ENCODE data around the gene CIB4. TPM values are rescaled to one million over a fixed set of nuclear protein-coding genes. Genes with fewer than 3 reads are reported as not detected.

Gene CIB4
- total and polyA plus RNA-seq, 2 of the 4 experiments (the other 2 are of a cell fraction), result not detected

- in situ Hi-C loops (cut with MboI; ENCODE audit: low sequenced_read_pairs) (no loop called here), intact Hi-C loops (cut with micrococcal nuclease) (loop anchor here (5.0 to 10.0 kb wide), 2 partner anchors 335 to 407 kb away; no protein-coding TSS in a partner anchor), dilution Hi-C loops (cut with HindIII; ENCODE audit: low sequenced_read_pairs, unreplicated experiment) (no loop called here)
- Histone ChIP-seq H3K23ac (ENCODE audit: low read depth, low read length) (no peak overlapping the region), H4K91ac (ENCODE audit: insufficient read depth, low read depth, low read length) (no peak overlapping the region), H3K9ac (ENCODE audit: low read depth, low read length) (no peak overlapping the region), H3K9me3 (ENCODE audit: control insufficient read depth, insufficient read depth, low read length) (no peaks in the 10 kb centered on the region), H3K14ac (replicated peaks; ENCODE audit: low read depth, low read length) (no peak overlapping the region), H3K4ac (ENCODE audit: low read depth, low read length) (no peak overlapping the region), H4K5ac (ENCODE audit: low read depth, low read length) (no peak overlapping the region), H3K4me3 (ENCODE audit: insufficient read depth, low read depth, low read length) (no peak overlapping the region), H3K27me3 (ENCODE audit: control insufficient read depth, insufficient read depth, low read length) (peaks cover 77% of the 10 kb centered on the region), H2BK15ac (ENCODE audit: low read depth, low read length) (no peak overlapping the region), H2AK5ac (ENCODE audit: low read depth, low read length) (no peak overlapping the region), H2AFZ (replicated peaks; ENCODE audit: low read length, poor library complexity) (no peak overlapping the region), H3K4me1 (ENCODE audit: control insufficient read depth, insufficient read depth, low read length) (peaks cover 2% of the 10 kb centered on the region; the same call in 1 of the 2 replicates), H3K36me3 (ENCODE audit: control insufficient read depth, insufficient read depth, low read length) (no peaks in the 10 kb centered on the region), H3K4me2 (ENCODE audit: low read depth, low read length) (no peak overlapping the region), H2BK120ac (ENCODE audit: low read depth, low read length) (no peak overlapping the region), H3K56ac (ENCODE audit: extremely low read depth, insufficient read depth, low read length) (no peak overlapping the region), H2BK20ac (ENCODE audit: low read depth, low read length) (no peak overlapping the region), H2AK9ac (replicated peaks; ENCODE audit: low read depth, low read length, poor library complexity) (no peak overlapping the region), H2BK5ac (ENCODE audit: low read depth, low read length, poor library complexity, severe bottlenecking) (no peak overlapping the region), H3K9me1 (ENCODE audit: insufficient read depth, low read length) (no peaks in the 10 kb centered on the region), H3K18ac (ENCODE audit: low read depth, low read length) (no peak overlapping the region), H4K8ac (ENCODE audit: low read depth in 2 of 2, low read length in 2 of 2) (no peak overlapping the region), H3K79me1 (ENCODE audit: low read depth in 1 of 2, low read length in 2 of 2) (no peaks in the 10 kb centered on the region), H4K20me1 (ENCODE audit: insufficient read depth, low read length) (no peaks in the 10 kb centered on the region), H3K27ac (ENCODE audit: insufficient read depth, low read length) (no peak overlapping the region)
- no peak for ATAC-seq (ENCODE audit: low read depth)
- no TSS peak for BruUV-seq (replicated peaks)
- ChIA-PET CTCF (interaction anchor here (0.6 to 1.2 kb wide), 2 partner anchors 249 to 252 kb away, joined by 3 read pairs; no protein-coding TSS in a partner anchor), POLR2A (ENCODE audit: unreplicated experiment) (no interaction called here)
- 34% methylated on average over 9 of the region's 10 CpGs; no CpG with 5 or more reads in 1 of the 2 experiments for WGBS, 2 experiments (ENCODE audit: extremely low coverage in 2 of 2, insufficient read length in 1 of 2)
- DNase-seq, result no peak
- TF ChIP-seq MAFK (IDR thresholded peaks at IDR 0.05; ENCODE audit: low read depth, low read length) (no peak), MAZ (IDR thresholded peaks at IDR 0.05; ENCODE audit: borderline replicate concordance, low read depth, low read length) (no peak), MXI1 (IDR thresholded peaks at IDR 0.05; ENCODE audit: borderline replicate concordance, low read depth, low read length) (no peak), FOS (IDR thresholded peaks at IDR 0.05; ENCODE audit: low read depth, low read length) (no peak), RAD21 (IDR thresholded peaks at IDR 0.05; ENCODE audit: low read length) (no peak), CHD1 (IDR thresholded peaks at IDR 0.05; ENCODE audit: low read depth, low read length) (no peak), SMC3 (IDR thresholded peaks at IDR 0.05; ENCODE audit: low read depth, low read length) (no peak), CEBPB (IDR thresholded peaks at IDR 0.05; ENCODE audit: low read depth, low read length) (no peak), NFE2L2 (IDR thresholded peaks at IDR 0.05; ENCODE audit: low read depth, low read length) (no peak)
- TF ChIP-seq, protein P1, sequence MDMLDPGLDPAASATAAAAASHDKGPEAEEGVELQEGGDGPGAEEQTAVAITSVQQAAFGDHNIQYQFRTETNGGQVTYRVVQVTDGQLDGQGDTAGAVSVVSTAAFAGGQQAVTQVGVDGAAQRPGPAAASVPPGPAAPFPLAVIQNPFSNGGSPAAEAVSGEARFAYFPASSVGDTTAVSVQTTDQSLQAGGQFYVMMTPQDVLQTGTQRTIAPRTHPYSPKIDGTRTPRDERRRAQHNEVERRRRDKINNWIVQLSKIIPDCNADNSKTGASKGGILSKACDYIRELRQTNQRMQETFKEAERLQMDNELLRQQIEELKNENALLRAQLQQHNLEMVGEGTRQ (IDR thresholded peaks at IDR 0.05; ENCODE audit: low read depth, low read length), result no peak
- TF ChIP-seq, protein P2, sequence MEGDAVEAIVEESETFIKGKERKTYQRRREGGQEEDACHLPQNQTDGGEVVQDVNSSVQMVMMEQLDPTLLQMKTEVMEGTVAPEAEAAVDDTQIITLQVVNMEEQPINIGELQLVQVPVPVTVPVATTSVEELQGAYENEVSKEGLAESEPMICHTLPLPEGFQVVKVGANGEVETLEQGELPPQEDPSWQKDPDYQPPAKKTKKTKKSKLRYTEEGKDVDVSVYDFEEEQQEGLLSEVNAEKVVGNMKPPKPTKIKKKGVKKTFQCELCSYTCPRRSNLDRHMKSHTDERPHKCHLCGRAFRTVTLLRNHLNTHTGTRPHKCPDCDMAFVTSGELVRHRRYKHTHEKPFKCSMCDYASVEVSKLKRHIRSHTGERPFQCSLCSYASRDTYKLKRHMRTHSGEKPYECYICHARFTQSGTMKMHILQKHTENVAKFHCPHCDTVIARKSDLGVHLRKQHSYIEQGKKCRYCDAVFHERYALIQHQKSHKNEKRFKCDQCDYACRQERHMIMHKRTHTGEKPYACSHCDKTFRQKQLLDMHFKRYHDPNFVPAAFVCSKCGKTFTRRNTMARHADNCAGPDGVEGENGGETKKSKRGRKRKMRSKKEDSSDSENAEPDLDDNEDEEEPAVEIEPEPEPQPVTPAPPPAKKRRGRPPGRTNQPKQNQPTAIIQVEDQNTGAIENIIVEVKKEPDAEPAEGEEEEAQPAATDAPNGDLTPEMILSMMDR (conservative IDR thresholded peaks at IDR 0.05; ENCODE audit: low read depth, low read length), result no peak
Measured at GRCh38 chr2:26609839-26610277, 31.3 kb downstream of the CIB4 start.

Measured in IMR-90 (cell line).